Esophagus squamous epithelium (tissue), 4 donors: ENCODE results near the gene TRAPPC1.

Experiments
- CTCF ChIP-seq, 6 experiments: fragments of 450-650 bp in 4 of 6; fragments of 200-600 bp in 2 of 6; sonication (generic) in 2 of 6; IDR thresholded peaks; one replicate each; pipeline ENCODE4 v1.5.1; 2016 to 2019; ENCODE audit warnings: antibody characterized with exemption in 6 of 6, mild to moderate bottlenecking in 4 of 6, moderate library complexity in 4 of 6
- POLR2A ChIP-seq, 4 donors: fragments of 450-650 bp; IDR thresholded peaks; one replicate each; pipeline ENCODE4 v1.6.1; 2017; ENCODE audit warnings: antibody characterized with exemption in 4 of 4, mild to moderate bottlenecking in 4 of 4, moderate library complexity in 3 of 4

GRCh38 chr17:7955414-7956227 lies 23.9 kb upstream of the TRAPPC1 start:
- TF ChIP-seq POLR2A (IDR thresholded peaks at IDR 0.05) (no peak), CTCF (IDR thresholded peaks at IDR 0.05) (no peak)
